ENCODE measurements around the gene SYTL1.
A peak's percentile ranks its signal among the peaks of the same experiment; 100 is the strongest.

SYTL1 gene

GRCh38 chr1:27341525-27342252, at the start of gene SYTL1:
TSS of gene SYTL1 (plus strand) at chr1:27342022. CDS start at chr1:27345335, 3,313 bp downstream.
- DNase-seq (ENCODE audit: low read depth) = peak; percentile 92
- TF ChIP-seq CTCF (IDR thresholded peaks at IDR 0.05; ENCODE audit: insufficient read depth, low read depth, low read length, missing control alignments) = no peak
- H3K4me3 ChIP-seq (ENCODE audit: low read length) = peak within 1 kb of the TSS; percentile 98

- no peak overlapping the region for H3K4me3 ChIP-seq (ENCODE audit: low read length)
- no peak for TF ChIP-seq CTCF (IDR thresholded peaks at IDR 0.05; ENCODE audit: insufficient read depth, low read depth, low read length, missing control alignments)
- DNase-seq (ENCODE audit: low read depth) = peak; percentile 30
Measured at GRCh38 chr1:27292106-27292505, 49.7 kb upstream of the SYTL1 start.

GRCh38 chr1:27293915-27294314, 47.9 kb upstream of the SYTL1 start:
- TF ChIP-seq CTCF (IDR thresholded peaks at IDR 0.05; ENCODE audit: insufficient read depth, low read depth, low read length, missing control alignments) = no peak
- H3K4me3 ChIP-seq (ENCODE audit: low read length) = no peak overlapping the region
- no peak for DNase-seq (ENCODE audit: low read depth)

GRCh38 chr1:27296773-27297291, 45.0 kb upstream of the SYTL1 start:
- peak; percentile 62 for DNase-seq (ENCODE audit: low read depth)
- H3K4me3 ChIP-seq (ENCODE audit: low read length) = no peak overlapping the region
- TF ChIP-seq CTCF (IDR thresholded peaks at IDR 0.05; ENCODE audit: insufficient read depth, low read depth, low read length, missing control alignments) = peak; percentile 72

GRCh38 chr1:27297903-27298302, 43.9 kb upstream of the SYTL1 start:
- H3K4me3 ChIP-seq (ENCODE audit: low read length) = no peak overlapping the region
- TF ChIP-seq CTCF (IDR thresholded peaks at IDR 0.05; ENCODE audit: insufficient read depth, low read depth, low read length, missing control alignments) = no peak
- DNase-seq (ENCODE audit: low read depth) = no peak

GRCh38 chr1:27298632-27299384, 43.0 kb upstream of the SYTL1 start:
- no peak overlapping the region for H3K4me3 ChIP-seq (ENCODE audit: low read length)
- peak; percentile 30 for DNase-seq (ENCODE audit: low read depth)
- TF ChIP-seq CTCF (IDR thresholded peaks at IDR 0.05; ENCODE audit: insufficient read depth, low read depth, low read length, missing control alignments) = no peak

Data from epithelial cell of esophagus (primary cell).